Glutamatergic neuron (in vitro differentiated cells): Measurements from ENCODE around the gene ROR1. TPM values are rescaled to one million over a fixed set of nuclear protein-coding genes. Genes with fewer than 3 reads are reported as not detected.

Experiments
- DNase-seq: peaks from one replicate; pipeline ENCODE4 v3.0.0; 2022
- H3K27ac Mint-ChIP-seq: one replicate; pipeline ENCODE4 v1.8.0; 2020; ENCODE audit warnings: mild to moderate bottlenecking, mixed read lengths, inconsistent platforms; ENCODE audit not compliant: unreplicated experiment
- H3K27me3 Mint-ChIP-seq: one replicate; pipeline ENCODE4 v1.8.0; 2020; ENCODE audit warnings: mild to moderate bottlenecking, moderate library complexity, mixed read lengths, inconsistent platforms; ENCODE audit not compliant: unreplicated experiment
- H3K36me3 Mint-ChIP-seq: one replicate; pipeline ENCODE4 v1.8.0; 2020; ENCODE audit warnings: mild to moderate bottlenecking, mixed read lengths, inconsistent platforms; ENCODE audit not compliant: unreplicated experiment
- H3K4me1 Mint-ChIP-seq: one replicate; pipeline ENCODE4 v1.8.0; 2020; ENCODE audit warnings: mild to moderate bottlenecking, low read depth, mixed read lengths, inconsistent platforms; ENCODE audit not compliant: unreplicated experiment
- H3K4me3 Mint-ChIP-seq: one replicate; pipeline ENCODE4 v1.8.0; 2020; ENCODE audit warnings: mild to moderate bottlenecking, mixed read lengths, inconsistent platforms; ENCODE audit not compliant: unreplicated experiment
- H3K9me3 Mint-ChIP-seq: one replicate; pipeline ENCODE4 v1.8.0; 2020; ENCODE audit warnings: mild to moderate bottlenecking, moderate library complexity, mixed read lengths, inconsistent platforms; ENCODE audit not compliant: unreplicated experiment
- total RNA-seq: library from RNA; stranded (reverse); fragmentation: NEBNext Ultra II Directional; extraction: Animal tissue kit (Norgen Biotek cat#: 25700); gene quantifications from one replicate; pipeline ENCODE4 v1.2.1, GENCODE V29; 2021; ENCODE audit not compliant: unreplicated experiment
- TF ChIP-seq, protein P1 (sequence below): fragments of 200-600 bp; sonication (generic); IDR thresholded peaks from one replicate; pipeline ENCODE4 v1.5.0; 2021; ENCODE audit not compliant: partially characterized antibody, unreplicated experiment

Gene ROR1
- total RNA-seq, 1 donor from 2014 or later: 11.3 TPM

DNA sequence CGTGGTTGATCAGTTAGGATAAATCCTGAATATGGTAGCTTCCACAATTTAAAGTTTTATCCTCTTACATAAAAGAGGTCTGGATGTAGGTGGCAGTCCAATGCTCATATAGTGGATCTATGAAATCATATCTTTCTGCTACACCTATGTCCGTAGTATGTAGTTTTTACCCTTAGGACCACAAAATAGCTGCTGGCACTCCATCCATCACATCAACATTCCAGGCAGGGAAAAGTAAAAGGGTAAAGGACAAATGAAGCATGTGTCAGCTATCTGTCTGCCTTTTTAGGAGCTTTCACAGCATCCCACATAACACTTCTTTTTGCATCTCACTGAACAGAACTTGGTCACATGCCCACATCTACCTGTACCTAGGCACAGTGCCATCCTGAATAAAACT, 184.7 kb downstream of the ROR1 start:
- Mint-ChIP-seq H3K27me3 (peaks cover 4% of the 10 kb centered on the region), H3K9me3 (peaks cover 9% of the 10 kb centered on the region), H3K36me3 (peaks cover 24% of the 10 kb centered on the region), H3K4me1 (no peaks in the 10 kb centered on the region), H3K4me3 (no peak overlapping the region), H3K27ac (no peak overlapping the region)
- TF ChIP-seq, protein P1, sequence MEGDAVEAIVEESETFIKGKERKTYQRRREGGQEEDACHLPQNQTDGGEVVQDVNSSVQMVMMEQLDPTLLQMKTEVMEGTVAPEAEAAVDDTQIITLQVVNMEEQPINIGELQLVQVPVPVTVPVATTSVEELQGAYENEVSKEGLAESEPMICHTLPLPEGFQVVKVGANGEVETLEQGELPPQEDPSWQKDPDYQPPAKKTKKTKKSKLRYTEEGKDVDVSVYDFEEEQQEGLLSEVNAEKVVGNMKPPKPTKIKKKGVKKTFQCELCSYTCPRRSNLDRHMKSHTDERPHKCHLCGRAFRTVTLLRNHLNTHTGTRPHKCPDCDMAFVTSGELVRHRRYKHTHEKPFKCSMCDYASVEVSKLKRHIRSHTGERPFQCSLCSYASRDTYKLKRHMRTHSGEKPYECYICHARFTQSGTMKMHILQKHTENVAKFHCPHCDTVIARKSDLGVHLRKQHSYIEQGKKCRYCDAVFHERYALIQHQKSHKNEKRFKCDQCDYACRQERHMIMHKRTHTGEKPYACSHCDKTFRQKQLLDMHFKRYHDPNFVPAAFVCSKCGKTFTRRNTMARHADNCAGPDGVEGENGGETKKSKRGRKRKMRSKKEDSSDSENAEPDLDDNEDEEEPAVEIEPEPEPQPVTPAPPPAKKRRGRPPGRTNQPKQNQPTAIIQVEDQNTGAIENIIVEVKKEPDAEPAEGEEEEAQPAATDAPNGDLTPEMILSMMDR: no peak
- DNase-seq: no peak

GRCh38 chr1:63960326-63960725, 186.5 kb downstream of the ROR1 start:
- Mint-ChIP-seq H3K4me1 (no peaks in the 10 kb centered on the region), H3K9me3 (peaks cover 7% of the 10 kb centered on the region), H3K27ac (no peak overlapping the region), H3K4me3 (no peak overlapping the region), H3K36me3 (peaks cover 11% of the 10 kb centered on the region), H3K27me3 (peaks cover 4% of the 10 kb centered on the region)
- TF ChIP-seq, protein P1: no peak
- no peak for DNase-seq

DNA sequence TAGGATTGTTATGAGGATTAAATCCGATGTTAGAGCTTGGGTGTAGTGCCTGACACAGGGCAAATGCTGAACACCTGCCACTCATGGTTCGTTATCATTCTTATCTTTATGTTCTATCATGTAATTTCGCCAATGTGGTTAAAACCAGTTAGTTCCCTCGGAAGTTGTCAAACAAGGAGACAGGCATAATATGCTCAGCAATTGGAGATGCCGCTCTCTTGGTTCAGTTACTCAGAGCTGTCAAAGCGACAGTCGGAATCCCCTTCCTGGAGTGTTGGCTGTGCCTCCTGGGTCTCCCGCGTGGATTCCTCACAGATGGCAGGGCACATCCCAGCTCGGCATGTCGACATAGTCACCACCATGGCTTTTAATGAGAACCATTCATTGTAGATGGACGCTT, 192.2 kb downstream of the ROR1 start:
- DNase-seq: peak; percentile 34

DNA sequence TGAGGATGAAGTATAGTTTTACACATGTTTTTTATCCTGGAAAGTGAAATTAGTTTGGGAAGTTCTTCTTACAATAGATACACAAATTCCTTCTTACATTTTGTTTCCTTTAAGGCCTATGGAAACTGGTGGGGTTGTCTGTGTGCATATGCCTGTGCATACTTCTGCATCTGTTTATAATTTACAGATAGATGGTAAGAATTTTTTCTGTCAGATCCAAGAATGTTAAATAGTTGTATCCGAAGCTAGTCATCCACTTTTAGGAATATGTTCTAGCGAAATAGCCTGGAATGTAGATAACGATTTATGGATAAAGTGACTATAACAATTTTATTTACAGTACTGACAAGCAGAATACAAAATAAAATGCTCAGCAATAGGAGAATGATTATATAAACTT, 194.1 kb downstream of the ROR1 start:
- Mint-ChIP-seq H3K9me3 (no peaks in the 10 kb centered on the region), H3K36me3 (no peaks in the 10 kb centered on the region), H3K4me3 (no peak overlapping the region), H3K4me1 (peaks cover 14% of the 10 kb centered on the region), H3K27ac (no peak overlapping the region), H3K27me3 (peaks cover 2% of the 10 kb centered on the region)
- no peak for DNase-seq
- TF ChIP-seq, protein P1: no peak

More for the DNA sequence above, 192.2 kb downstream of the ROR1 start:
- Mint-ChIP-seq H3K4me3 (no peak overlapping the region), H3K36me3 (no peaks in the 10 kb centered on the region), H3K9me3 (no peaks in the 10 kb centered on the region), H3K4me1 (peaks cover 14% of the 10 kb centered on the region), H3K27ac (no peak overlapping the region), H3K27me3 (peaks cover 2% of the 10 kb centered on the region)
- TF ChIP-seq, protein P1: no peak

- Mint-ChIP-seq H3K27me3 (peaks cover 2% of the 10 kb centered on the region), H3K4me3 (no peak overlapping the region), H3K36me3 (no peaks in the 10 kb centered on the region), H3K4me1 (peaks cover 14% of the 10 kb centered on the region), H3K27ac (no peak overlapping the region), H3K9me3 (no peaks in the 10 kb centered on the region)
- no peak for DNase-seq
- TF ChIP-seq, protein P1: no peak
Measured at GRCh38 chr1:63968663-63969440, 195.0 kb downstream of the ROR1 start.
